Endothelial cell of umbilical vein (primary cell): ENCODE measurements around the gene ACVRL1.

Experiments
- GATA2 ChIP-seq: IDR thresholded peaks from 2 replicates; pipeline ENCODE4 v1.7.0; 2011; ENCODE audit warnings: low read depth, mild to moderate bottlenecking, moderate library complexity, mixed read lengths, low read length; ENCODE audit not compliant: insufficient read length, insufficient read depth
- POLR2A ChIP-seq: IDR thresholded peaks from 2 replicates; pipeline ENCODE4 v1.6.1; 2012; ENCODE audit warnings: low read depth, mild to moderate bottlenecking, control low read depth, low read length
- TF ChIP-seq, protein P1 (sequence below), 2 donors: IDR thresholded peaks; 1 replicate in 1 of 2; 2 replicates in 1 of 2; pipeline ENCODE4 v1.5.1; 2011; ENCODE audit warnings: low read length in 2 of 2, mild to moderate bottlenecking in 2 of 2, moderate library complexity in 2 of 2, control low read depth in 1 of 2, inconsistent platforms in 1 of 2, low read depth in 1 of 2; ENCODE audit not compliant: insufficient read depth in 1 of 2; ENCODE audit errors: extremely low read depth in 1 of 2

DNA sequence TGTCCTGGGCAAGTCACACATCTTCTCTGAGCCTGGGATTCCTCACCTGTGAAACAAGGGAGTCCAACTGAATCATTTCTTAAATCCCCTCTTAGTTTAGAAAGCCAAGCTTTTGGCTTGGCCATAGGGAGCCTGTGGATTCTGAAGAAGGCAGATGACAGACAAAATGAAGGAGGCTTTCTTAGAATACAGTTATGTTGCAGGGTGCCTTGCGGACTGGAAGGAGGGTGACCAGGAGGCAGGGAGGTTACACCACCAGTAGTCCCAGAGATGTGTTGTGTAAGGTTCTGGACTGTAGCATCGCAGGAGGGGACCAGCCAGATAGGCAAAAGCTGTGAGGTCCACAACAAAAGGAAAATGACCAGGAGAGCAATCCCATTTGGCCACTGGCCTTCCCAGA, 36.0 kb downstream of the ACVRL1 start:
- TF ChIP-seq, protein P1, sequence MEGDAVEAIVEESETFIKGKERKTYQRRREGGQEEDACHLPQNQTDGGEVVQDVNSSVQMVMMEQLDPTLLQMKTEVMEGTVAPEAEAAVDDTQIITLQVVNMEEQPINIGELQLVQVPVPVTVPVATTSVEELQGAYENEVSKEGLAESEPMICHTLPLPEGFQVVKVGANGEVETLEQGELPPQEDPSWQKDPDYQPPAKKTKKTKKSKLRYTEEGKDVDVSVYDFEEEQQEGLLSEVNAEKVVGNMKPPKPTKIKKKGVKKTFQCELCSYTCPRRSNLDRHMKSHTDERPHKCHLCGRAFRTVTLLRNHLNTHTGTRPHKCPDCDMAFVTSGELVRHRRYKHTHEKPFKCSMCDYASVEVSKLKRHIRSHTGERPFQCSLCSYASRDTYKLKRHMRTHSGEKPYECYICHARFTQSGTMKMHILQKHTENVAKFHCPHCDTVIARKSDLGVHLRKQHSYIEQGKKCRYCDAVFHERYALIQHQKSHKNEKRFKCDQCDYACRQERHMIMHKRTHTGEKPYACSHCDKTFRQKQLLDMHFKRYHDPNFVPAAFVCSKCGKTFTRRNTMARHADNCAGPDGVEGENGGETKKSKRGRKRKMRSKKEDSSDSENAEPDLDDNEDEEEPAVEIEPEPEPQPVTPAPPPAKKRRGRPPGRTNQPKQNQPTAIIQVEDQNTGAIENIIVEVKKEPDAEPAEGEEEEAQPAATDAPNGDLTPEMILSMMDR (IDR thresholded peaks at IDR 0.05; ENCODE audit: extremely low read depth in 1 of 2, insufficient read depth in 1 of 2, low read depth in 1 of 2, low read length in 2 of 2), result no peak
- TF ChIP-seq POLR2A, result no peak
- no peak for TF ChIP-seq GATA2
